GM12878 (cell line): ENCODE results near the gene ZSCAN18. TPM values are rescaled to one million over a fixed set of nuclear protein-coding genes. Genes with fewer than 3 reads are reported as not detected.

Experiments used
- ATAC-seq: fragments of 200-7000 bp; cut with Tn5 transposase; 3 replicates; pipeline ENCODE4 v1.9.1; 2020; ENCODE audit warnings: mild to moderate bottlenecking, moderate library complexity
- BruUV-seq: library from RNA; stranded (reverse); fragments of 400-500 nt; replicated peaks from 2 replicates; lab custom pipeline; 2021; lab: Mats Ljungman, UMichigan
- CTCF ChIA-PET: fragments of 300-600 bp; sonication (Branson Sonifier 250); formaldehyde crosslinking; extraction: SDS; loops from one replicate; lab custom pipeline; 2021; ENCODE audit warnings: inconsistent platforms; lab: Yijun Ruan, JAX
- POLR2A ChIA-PET: fragments of 350-600 bp; formaldehyde crosslinking; extraction: SDS; loops from one replicate; lab custom pipeline; 2021; ENCODE audit warnings: inconsistent platforms; lab: Charles Lee
- RAD21 ChIA-PET: fragments of 300-600 bp; sonication (Branson Sonifier 250); formaldehyde crosslinking; loops from one replicate; lab custom pipeline; 2023; ENCODE audit warnings: antibody characterized with exemption; ENCODE audit not compliant: unreplicated experiment; lab: Charles Lee
- SMC1A ChIA-PET: fragments of 300-600 bp; sonication (Branson Sonifier 250); formaldehyde crosslinking; loops from one replicate; lab custom pipeline; 2023; ENCODE audit not compliant: unreplicated experiment, uncharacterized antibody; lab: Charles Lee
- DNase-seq: peaks from one replicate; pipeline ENCODE4 v3.0.0-alpha.2; 2011; ENCODE audit warnings: low read depth, low spot score
- FAIRE-seq: peaks from 3 replicates; lab custom pipeline; 2011; peaks lifted over from hg19 to GRCh38; lab: Jason Lieb, UNC
- H2AFZ ChIP-seq: 2 replicates; pipeline ENCODE4 v1.6.0; 2011; ENCODE audit warnings: low read depth, low read length, control low read depth; ENCODE audit not compliant: control insufficient read depth
- H3K27ac ChIP-seq: 2 replicates; pipeline ENCODE4 v1.5.1; 2011; ENCODE audit warnings: control low read depth; ENCODE audit not compliant: control insufficient read depth, insufficient read depth
- H3K27me3 ChIP-seq, 2 experiments: replicated peaks in 1 of 2; 2 replicates each; pipeline versions ENCODE4 v1.6.0 to v1.6.1; 2011; ENCODE audit warnings: low read length in 1 of 2; ENCODE audit not compliant: control insufficient read depth in 2 of 2, insufficient read depth in 2 of 2
- H3K36me3 ChIP-seq, 2 experiments: 2 replicates each; pipeline ENCODE4 v1.5.1; 2011; ENCODE audit warnings: low read length in 1 of 2; ENCODE audit not compliant: control insufficient read depth in 2 of 2, insufficient read depth in 2 of 2
- H3K4me1 ChIP-seq: 2 replicates; pipeline ENCODE4 v1.6.1; 2011; ENCODE audit warnings: mild to moderate bottlenecking, low read length, moderate library complexity, mixed read lengths; ENCODE audit not compliant: control insufficient read depth, insufficient read depth
- H3K4me2 ChIP-seq: 2 replicates; pipeline ENCODE4 v1.6.0; 2011; ENCODE audit warnings: control low read depth; ENCODE audit not compliant: control insufficient read depth, insufficient read depth
- H3K4me3 ChIP-seq: fragments of 200-600 bp; sonication (generic); 2 replicates; pipeline ENCODE4 v1.5.1; 2016
- H3K79me2 ChIP-seq: 2 replicates; pipeline ENCODE4 v1.6.0; 2011; ENCODE audit warnings: low read length; ENCODE audit not compliant: control insufficient read depth, insufficient read depth
- H3K9ac ChIP-seq: 2 replicates; pipeline ENCODE4 v1.8.0; 2011; ENCODE audit warnings: low read length, control low read depth, mixed read lengths; ENCODE audit not compliant: control insufficient read depth, insufficient read depth
- H3K9me3 ChIP-seq: replicated peaks from 3 replicates; pipeline ENCODE4 v1.5.1; 2011; ENCODE audit warnings: mild to moderate bottlenecking, low read length; ENCODE audit not compliant: control insufficient read depth, insufficient read depth
- H4K20me1 ChIP-seq: 2 replicates; pipeline ENCODE4 v1.6.0; 2011; ENCODE audit not compliant: control insufficient read depth, insufficient read depth
- CBX5 ChIP-seq: sonication (generic); IDR thresholded peaks from 2 replicates; pipeline ENCODE4 v1.6.1; 2016; ENCODE audit warnings: low read depth, moderate library complexity, mild to moderate bottlenecking, inconsistent platforms
- MEF2A ChIP-seq: IDR thresholded peaks from 2 replicates; pipeline ENCODE4 v1.6.1; 2011; ENCODE audit warnings: low read depth, mild to moderate bottlenecking, low read length, moderate library complexity; ENCODE audit not compliant: insufficient read depth
- NRF1 ChIP-seq: conservative IDR thresholded peaks from 2 replicates; pipeline ENCODE4 v1.6.1; 2011; ENCODE audit warnings: mild to moderate bottlenecking, low read depth, low read length, improper control_type of control experiment
- RAD21 ChIP-seq: IDR thresholded peaks from 2 replicates; pipeline ENCODE4 v1.6.1; 2011; ENCODE audit warnings: mild to moderate bottlenecking, low read depth, low read length, moderate library complexity; ENCODE audit not compliant: insufficient read depth
- WRNIP1 ChIP-seq: IDR thresholded peaks from 2 replicates; pipeline ENCODE4 v1.6.1; 2011; ENCODE audit warnings: low read depth, low read length, improper control_type of control experiment, borderline replicate concordance
- ZNF274 ChIP-seq: IDR thresholded peaks from one replicate; pipeline ENCODE4 v1.8.0; 2011; ENCODE audit not compliant: insufficient read length, insufficient read depth
- WGBS: methylation state at CpG from one replicate; pipeline ENCODE4 v1.1.6; 2016; ENCODE audit warnings: low lambda C conversion rate; ENCODE audit not compliant: insufficient replicate concordance, insufficient coverage; ENCODE audit errors: missing lambda C conversion rate; 5-methylcytosine and 5-hydroxymethylcytosine counted together
- in situ Hi-C: fragments of 300-500 bp; cut with MboI; formaldehyde crosslinking; loops from 9 replicates; pipeline ENCODE4 v1.14.3; 2018; ENCODE audit warnings: mixed read lengths
- intact Hi-C: fragments of 100-400 bp; cut with micrococcal nuclease; formaldehyde crosslinking; loops from one replicate; pipeline ENCODE4 v1.14.2; 2022; ENCODE audit not compliant: unreplicated experiment
- polyA plus RNA-seq, 11 experiments: library from polyadenylated mRNA; depleted of rRNA in 4 of 11; unstranded in 6 of 11; stranded (reverse) in 5 of 11; fragments of >200 nt; fragmentation: Nextera tagmentation in 4 of 11; fragmentation: Illumina TruSeq in 1 of 11; extraction: Ambion mirVana in 4 of 11; extraction: Trizol in 1 of 11; gene quantifications; 1 replicate in 1 of 11; 2 replicates in 10 of 11; pipeline versions ENCODE4 v1.2.1 to v1.2.3, GENCODE V29; 2011 to 2016; ENCODE audit warnings: inconsistent platforms in 2 of 11, missing spikeins in 2 of 11, low read depth in 1 of 11
- total RNA-seq, 4 experiments: library from RNA; depleted of rRNA in 3 of 4; stranded (reverse); fragments of >200 nt in 3 of 4; fragmentation: Illumina TruSeq in 1 of 4; extraction: Trizol in 1 of 4; gene quantifications; 2 replicates each; pipeline versions ENCODE4 v1.2.1 to v1.2.3, GENCODE V29; 2013 to 2021
- TF ChIP-seq, protein P1 (sequence below): IDR thresholded peaks from 2 replicates; pipeline ENCODE4 v1.6.1; 2012; ENCODE audit warnings: mild to moderate bottlenecking, low read depth, low read length
- TF ChIP-seq, protein P2 (sequence below): fragments of 450-650 bp; IDR thresholded peaks from 2 replicates; pipeline ENCODE4 v1.6.1; 2017; ENCODE audit warnings: mild to moderate bottlenecking, low read depth, inconsistent platforms; ENCODE audit not compliant: poor library complexity, severe bottlenecking
- TF ChIP-seq, protein P3 (sequence below), 3 experiments: IDR thresholded peaks in 2 of 3; conservative IDR thresholded peaks in 1 of 3; 2 replicates each; pipeline ENCODE4 v1.5.1; 2011; ENCODE audit warnings: low read depth in 3 of 3, low read length in 3 of 3, mild to moderate bottlenecking in 3 of 3, control low read depth in 2 of 3, moderate library complexity in 2 of 3, inconsistent platforms in 1 of 3, mixed read lengths in 1 of 3; ENCODE audit not compliant: control insufficient read depth in 2 of 3, insufficient read depth in 1 of 3; ENCODE audit errors: extremely low read depth in 1 of 3

Gene ZSCAN18
- total and polyA plus RNA-seq, 10 of the 15 experiments (the other 5 are each of a cell fraction or from before 2014, with no cell fraction given), result 0.64 TPM; not detected in 8

DNA sequence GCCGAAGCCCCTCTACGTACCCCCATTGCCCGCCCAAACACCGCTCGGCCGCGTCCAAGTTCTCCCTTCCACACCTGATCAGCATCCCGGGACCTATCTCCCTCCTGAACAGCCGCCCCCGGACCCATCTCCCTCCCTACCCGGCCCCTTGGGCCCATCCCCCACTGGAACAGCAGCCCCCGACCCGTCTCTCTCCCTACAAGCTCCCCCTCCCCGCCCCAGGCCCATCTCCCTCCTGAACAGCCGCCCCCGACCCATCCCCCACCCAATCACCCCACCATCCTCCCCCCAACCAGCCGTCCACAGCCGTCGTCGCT is 63.6 kb downstream of the ZSCAN18 start:
- 57% methylated on average over 8 of the region's 20 CpGs for WGBS
- Histone ChIP-seq H4K20me1 (no peaks in the 10 kb centered on the region), H3K79me2 (no peaks in the 10 kb centered on the region), H3K9me3 (no peaks in the 10 kb centered on the region; the same call in 2 of the 3 replicates), H3K36me3 (no peaks in the 10 kb centered on the region), H3K4me3 (no peak overlapping the region), H3K27me3 (no peaks in the 10 kb centered on the region), H3K4me1 (no peaks in the 10 kb centered on the region), H3K27ac (no peak overlapping the region), H3K9ac (no peak overlapping the region), H3K4me2 (no peak overlapping the region), H2AFZ (no peak overlapping the region)
- in situ Hi-C loops, result no loop called here
- ChIA-PET CTCF (no interaction called here), RAD21 (no interaction called here), SMC1A (no interaction called here)
- BruUV-seq, result no TSS peak
- ATAC-seq (no peak), FAIRE-seq (no peak), DNase-seq (no peak)
- intact Hi-C loops, result no loop called here
- TF ChIP-seq, protein P1, sequence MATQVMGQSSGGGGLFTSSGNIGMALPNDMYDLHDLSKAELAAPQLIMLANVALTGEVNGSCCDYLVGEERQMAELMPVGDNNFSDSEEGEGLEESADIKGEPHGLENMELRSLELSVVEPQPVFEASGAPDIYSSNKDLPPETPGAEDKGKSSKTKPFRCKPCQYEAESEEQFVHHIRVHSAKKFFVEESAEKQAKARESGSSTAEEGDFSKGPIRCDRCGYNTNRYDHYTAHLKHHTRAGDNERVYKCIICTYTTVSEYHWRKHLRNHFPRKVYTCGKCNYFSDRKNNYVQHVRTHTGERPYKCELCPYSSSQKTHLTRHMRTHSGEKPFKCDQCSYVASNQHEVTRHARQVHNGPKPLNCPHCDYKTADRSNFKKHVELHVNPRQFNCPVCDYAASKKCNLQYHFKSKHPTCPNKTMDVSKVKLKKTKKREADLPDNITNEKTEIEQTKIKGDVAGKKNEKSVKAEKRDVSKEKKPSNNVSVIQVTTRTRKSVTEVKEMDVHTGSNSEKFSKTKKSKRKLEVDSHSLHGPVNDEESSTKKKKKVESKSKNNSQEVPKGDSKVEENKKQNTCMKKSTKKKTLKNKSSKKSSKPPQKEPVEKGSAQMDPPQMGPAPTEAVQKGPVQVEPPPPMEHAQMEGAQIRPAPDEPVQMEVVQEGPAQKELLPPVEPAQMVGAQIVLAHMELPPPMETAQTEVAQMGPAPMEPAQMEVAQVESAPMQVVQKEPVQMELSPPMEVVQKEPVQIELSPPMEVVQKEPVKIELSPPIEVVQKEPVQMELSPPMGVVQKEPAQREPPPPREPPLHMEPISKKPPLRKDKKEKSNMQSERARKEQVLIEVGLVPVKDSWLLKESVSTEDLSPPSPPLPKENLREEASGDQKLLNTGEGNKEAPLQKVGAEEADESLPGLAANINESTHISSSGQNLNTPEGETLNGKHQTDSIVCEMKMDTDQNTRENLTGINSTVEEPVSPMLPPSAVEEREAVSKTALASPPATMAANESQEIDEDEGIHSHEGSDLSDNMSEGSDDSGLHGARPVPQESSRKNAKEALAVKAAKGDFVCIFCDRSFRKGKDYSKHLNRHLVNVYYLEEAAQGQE, result no peak
- TF ChIP-seq MEF2A (no peak), WRNIP1 (no peak), CBX5 (no peak), NRF1 (no peak), ZNF274 (no peak), RAD21 (no peak)
- TF ChIP-seq, protein P2, sequence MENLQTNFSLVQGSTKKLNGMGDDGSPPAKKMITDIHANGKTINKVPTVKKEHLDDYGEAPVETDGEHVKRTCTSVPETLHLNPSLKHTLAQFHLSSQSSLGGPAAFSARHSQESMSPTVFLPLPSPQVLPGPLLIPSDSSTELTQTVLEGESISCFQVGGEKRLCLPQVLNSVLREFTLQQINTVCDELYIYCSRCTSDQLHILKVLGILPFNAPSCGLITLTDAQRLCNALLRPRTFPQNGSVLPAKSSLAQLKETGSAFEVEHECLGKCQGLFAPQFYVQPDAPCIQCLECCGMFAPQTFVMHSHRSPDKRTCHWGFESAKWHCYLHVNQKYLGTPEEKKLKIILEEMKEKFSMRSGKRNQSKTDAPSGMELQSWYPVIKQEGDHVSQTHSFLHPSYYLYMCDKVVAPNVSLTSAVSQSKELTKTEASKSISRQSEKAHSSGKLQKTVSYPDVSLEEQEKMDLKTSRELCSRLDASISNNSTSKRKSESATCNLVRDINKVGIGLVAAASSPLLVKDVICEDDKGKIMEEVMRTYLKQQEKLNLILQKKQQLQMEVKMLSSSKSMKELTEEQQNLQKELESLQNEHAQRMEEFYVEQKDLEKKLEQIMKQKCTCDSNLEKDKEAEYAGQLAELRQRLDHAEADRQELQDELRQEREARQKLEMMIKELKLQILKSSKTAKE, result no peak
- TF ChIP-seq, protein P3, sequence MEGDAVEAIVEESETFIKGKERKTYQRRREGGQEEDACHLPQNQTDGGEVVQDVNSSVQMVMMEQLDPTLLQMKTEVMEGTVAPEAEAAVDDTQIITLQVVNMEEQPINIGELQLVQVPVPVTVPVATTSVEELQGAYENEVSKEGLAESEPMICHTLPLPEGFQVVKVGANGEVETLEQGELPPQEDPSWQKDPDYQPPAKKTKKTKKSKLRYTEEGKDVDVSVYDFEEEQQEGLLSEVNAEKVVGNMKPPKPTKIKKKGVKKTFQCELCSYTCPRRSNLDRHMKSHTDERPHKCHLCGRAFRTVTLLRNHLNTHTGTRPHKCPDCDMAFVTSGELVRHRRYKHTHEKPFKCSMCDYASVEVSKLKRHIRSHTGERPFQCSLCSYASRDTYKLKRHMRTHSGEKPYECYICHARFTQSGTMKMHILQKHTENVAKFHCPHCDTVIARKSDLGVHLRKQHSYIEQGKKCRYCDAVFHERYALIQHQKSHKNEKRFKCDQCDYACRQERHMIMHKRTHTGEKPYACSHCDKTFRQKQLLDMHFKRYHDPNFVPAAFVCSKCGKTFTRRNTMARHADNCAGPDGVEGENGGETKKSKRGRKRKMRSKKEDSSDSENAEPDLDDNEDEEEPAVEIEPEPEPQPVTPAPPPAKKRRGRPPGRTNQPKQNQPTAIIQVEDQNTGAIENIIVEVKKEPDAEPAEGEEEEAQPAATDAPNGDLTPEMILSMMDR (IDR thresholded peaks at IDR 0.05 in 2 of 3, conservative IDR thresholded peaks at IDR 0.05 in 1 of 3; ENCODE audit: control insufficient read depth in 2 of 3, extremely low read depth in 1 of 3, insufficient read depth in 1 of 3, low read depth in 3 of 3, low read length in 3 of 3), result no peak
- TF ChIP-seq, all 136 proteins: peak for 0
- POLR2A ChIA-PET, result no interaction called here
